Stimulated activated naive CD4-positive, alpha-beta T cell (primary cell): ENCODE measurements around the gene NXT1.
A peak's percentile ranks its signal among the peaks of the same experiment; 100 is the strongest.

Experiments used
- DNase-seq, 6 experiments: peaks; one replicate each; lab custom pipeline; 2025; lab: John Stamatoyannopoulos, UW

The NXT1 gene

DNA sequence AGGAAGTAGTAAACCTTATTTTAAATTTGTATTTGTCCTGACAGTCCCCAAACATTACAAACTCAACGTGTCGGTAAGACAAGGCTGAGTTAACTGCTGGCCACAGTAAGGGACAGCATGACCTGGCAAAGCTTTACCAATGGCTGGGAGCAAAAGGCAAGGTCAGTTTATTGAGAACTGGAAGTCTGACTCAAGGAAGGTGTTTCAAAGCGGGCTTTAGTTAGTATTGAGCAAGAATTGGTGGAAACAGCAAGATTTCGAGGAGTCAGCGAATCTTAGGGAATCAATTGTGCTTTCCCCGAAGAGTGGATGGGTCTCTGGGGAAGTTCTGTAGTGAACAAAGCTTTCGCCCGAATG lies 10.5 kb downstream of the NXT1 start:
- peak in 1 of 6 experiments; percentile 23 for DNase-seq

DNA sequence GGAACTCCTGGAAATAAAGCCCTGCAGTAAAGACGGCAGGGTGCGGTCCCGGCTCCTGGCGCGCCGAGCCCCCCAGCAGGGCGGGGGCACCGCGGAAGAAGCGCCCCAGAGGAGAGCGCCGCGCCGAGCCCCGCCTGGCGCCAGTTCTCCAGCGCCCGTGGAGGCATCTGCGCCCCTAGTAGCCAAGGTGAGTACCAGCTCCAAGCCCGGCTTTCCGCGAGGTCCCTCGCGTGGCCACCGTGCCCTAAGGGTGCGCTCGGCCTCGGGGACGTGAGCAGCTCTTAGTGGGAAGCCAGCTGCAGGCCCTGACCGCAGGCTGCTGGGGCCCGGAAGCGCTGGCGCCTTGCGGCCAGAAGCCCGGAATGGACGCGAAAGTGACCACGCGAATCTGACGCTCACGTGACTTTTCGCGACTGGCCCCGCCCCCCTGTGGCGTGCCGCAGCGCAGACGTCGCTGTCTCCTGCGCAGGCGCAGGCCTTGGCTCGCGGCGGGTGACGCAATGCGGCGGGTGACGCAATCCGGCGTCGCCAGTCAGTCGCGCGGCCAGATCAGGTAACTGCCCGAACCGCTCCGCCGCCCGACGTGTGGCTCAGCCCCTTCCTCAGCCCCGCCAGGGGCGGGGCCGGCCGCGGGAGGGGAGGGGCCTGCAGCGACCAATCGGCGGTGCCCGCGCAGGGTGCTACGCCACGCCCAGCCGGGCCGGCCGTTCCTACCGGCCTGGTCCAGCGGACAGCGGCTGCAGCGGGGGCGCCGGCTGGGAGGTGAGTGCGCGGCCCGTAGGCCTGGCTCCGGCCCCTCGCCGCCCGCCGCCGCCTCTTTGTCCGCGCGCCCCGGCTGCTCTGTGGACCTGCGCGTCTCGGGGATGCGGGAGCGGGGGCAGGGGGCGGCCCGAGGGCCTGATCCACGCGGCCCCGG lies 11.1 kb downstream of the NXT1 start, which contains the start of gene GZF1:
GZF1 (plus strand) TSS at position 707 of the 916 bp plus-strand sequence. CDS start 2,202 bp downstream, outside the sequence.
- DNase-seq: peak; percentile 96 to 98 (median 96)

DNA sequence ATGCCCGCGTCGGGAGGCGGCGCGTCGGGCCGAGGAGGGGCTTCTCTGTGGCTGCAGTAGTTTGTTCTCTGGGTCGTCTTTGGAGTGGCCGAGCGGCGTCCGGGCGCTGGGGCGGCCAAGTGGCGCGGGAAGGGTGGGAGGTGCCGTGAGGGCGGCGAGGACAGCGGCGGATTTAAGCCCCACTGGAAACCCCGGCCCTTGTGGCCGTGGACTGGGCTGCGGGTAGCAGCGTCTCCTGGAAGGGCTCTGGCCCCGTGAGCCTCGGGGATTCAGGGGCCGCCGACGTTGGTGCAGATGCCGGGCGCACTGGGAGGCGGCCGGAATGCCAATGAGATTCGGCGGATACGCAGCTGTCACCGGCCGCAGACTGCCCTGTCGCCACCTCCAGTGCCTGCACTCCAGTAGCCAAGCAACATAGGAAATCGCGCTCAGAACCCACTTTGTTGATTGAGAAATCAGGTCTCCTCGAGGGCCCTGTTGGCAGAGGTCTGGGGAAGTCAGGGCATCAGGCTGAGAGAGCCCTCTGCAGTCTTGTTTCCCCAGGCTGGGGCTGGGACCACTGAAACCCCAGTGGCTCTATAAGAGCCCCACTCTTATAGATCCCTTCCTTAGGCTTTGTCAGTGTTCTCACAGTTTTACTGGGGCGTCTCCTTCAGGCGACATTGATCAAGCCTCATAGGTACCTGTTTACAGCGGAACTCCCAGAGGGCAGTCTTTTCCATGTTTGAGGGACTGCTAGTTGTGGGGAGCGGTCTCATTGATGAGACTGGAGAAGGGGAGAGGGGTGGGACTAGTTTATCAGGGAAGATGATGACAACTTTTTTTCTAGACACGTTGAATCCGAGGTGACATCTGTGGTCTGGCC lies 12.0 kb downstream of the NXT1 start:
- DNase-seq: peak in 3 of 6 experiments; percentile 20 to 54 (median 46)

- no peak for DNase-seq
Measured at GRCh38 chr20:23363257-23363649, 12.7 kb downstream of the NXT1 start.

DNA sequence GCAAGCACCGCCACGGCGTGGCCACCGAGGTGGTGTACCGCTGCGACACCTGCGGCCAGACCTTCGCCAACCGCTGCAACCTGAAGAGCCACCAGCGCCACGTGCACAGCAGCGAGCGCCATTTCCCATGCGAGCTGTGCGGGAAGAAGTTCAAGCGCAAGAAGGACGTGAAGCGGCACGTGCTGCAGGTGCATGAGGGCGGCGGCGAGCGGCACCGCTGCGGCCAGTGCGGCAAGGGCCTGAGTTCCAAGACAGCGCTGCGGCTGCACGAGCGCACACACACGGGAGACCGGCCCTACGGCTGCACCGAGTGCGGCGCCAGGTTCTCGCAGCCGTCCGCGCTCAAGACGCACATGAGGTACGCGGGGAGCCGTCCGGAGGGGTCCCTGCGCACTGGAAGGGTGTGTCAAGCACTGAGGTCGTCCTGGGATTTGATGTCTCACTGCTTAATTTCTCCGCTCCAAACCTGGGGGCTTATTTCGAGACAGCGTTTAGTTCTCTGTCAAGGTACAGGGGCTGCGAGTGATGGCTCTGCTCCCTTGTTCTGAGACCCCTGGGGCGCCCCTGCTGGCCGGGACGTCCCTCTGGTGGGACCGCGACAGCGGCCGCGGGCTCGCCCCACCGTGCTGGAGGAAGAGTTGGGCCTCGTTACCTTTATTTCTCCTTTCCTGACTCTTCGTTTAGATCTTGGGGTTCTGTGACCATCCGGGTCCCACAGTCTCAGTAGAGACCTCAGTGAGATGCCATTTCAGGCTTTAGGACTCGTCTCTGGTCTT lies 15.0 kb downstream of the NXT1 start:
- DNase-seq: no peak

DNA sequence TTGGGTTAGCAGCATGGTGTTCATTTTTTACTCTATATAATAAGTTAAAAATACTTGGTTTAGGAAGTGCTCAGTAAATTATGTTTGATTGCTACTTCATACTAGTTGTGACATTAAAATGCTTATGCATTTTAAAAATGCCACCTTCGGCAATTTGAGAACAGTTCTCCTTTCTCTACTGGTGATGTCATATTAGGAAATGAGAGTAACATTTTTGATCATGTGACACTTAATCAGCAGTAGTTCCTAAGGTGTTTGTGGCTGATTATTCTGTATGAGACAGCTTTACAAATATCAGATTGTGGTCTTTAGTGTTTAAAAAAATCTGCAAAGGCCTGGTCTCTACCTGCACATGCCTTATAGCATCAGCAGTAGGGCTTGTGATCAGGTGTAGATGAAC lies 15.8 kb downstream of the NXT1 start:
- no peak for DNase-seq

DNA sequence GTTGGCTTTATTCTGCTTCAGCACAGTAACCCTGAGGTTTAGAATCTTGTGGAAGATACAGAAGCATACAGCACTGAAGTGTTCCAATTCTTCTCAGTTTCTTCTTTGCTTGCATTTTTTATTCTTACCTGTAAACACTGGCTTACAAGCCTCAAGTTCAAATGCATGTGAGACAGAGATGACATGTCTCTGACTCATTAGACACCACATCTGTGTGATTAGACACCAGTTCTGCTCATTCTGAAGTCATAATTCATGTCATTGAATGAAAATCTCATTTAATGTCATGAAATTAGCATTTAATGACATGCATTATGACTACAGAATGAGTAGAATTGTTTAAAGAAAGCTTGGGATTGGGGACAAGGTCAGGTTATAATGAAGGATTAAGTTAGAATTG lies 17.2 kb downstream of the NXT1 start:
- no peak for DNase-seq

- no peak for DNase-seq
Measured at GRCh38 chr20:23368316-23369071, 17.9 kb downstream of the NXT1 start.

DNA sequence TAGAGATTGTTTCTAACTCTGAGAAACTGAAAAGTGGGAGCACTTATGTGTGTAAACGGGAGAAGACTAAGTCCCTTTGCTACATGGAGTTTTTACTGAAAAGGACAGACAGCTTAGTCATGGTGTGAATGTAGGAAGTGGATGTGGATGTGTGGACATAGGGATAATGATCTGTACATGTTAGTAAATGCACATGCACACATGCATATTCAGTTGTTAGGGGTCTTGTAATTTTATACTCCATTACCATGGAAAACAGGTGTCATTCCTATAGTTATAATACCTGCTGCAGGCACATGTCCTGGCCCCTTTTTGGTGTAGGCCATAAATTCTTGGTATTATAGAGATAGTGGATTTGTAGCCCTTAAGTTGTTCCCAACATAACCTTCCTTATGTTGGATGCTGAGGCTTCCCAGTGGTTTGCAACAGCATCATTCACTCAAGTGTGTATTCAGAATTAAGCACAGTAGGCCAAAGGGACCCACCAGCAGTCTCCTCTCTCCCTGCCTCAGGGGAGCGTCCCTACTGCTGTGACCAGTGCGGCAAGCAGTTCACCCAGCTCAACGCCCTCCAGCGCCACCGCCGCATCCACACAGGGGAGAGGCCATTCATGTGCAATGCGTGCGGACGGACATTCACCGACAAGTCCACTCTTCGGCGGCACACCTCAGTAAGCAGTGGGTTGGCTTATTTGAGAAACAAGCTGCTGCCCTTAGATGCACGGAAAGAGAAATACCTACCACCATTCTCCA lies 18.7 kb downstream of the NXT1 start:
- DNase-seq: no peak

DNA sequence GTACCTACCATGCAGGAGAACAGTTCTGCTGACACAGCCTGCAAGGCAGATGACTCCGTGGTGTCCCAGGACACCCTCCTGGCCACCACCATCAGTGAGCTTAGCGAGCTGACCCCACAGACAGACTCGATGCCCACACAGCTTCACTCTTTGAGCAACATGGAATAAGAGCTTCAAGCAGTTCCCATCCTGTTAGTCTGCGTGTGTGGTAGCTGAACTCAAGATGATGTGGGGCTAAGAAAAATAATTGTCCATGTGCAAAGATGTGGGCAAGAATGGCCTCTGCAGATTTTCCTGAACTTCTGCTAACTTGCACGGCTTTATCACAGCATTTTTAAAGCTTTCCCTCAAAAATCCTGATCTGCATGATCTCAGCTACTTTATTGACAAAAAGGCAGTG lies 19.7 kb downstream of the NXT1 start:
- DNase-seq: no peak

DNA sequence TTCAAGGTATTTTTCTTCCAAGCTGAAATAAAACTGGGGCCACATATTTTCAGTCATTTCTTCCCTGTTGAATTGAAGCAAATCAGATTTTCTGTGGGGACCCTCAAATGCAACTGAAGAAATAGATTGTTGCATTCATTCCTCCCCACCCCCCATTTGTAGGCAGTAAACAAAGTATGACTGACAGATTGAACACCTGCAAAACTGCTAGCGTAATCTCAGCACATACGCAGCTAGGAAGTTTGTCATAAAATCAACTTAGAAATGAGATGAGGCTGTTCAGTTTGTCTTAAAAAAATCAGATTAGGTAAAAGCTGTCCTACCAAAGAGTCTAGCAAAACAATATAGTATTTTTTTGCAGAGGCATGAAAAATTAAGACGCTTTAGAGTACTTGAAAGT lies 20.3 kb downstream of the NXT1 start:
- DNase-seq: no peak

DNA sequence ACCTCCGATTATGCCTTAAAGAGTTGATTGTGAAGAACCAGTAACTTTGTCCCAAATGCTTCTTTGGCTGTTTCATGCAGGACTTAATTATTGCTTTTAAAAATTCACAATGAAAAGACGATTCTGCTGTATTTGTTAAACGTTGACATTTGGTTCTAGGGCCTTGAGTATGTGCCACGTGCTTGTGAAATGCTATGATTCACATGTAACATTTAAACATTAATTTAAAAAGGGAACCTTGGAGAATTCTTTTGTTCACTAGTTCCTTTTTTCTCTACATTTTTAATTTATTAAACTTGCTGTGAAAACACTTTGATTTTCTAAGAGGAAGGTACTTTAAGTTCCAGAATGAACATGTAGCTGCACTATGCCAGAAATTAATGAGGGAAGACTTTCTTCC lies 20.9 kb downstream of the NXT1 start:
- no peak for DNase-seq

GRCh38 chr20:23374441-23374840 lies 23.9 kb downstream of the NXT1 start:
- no peak for DNase-seq

DNA sequence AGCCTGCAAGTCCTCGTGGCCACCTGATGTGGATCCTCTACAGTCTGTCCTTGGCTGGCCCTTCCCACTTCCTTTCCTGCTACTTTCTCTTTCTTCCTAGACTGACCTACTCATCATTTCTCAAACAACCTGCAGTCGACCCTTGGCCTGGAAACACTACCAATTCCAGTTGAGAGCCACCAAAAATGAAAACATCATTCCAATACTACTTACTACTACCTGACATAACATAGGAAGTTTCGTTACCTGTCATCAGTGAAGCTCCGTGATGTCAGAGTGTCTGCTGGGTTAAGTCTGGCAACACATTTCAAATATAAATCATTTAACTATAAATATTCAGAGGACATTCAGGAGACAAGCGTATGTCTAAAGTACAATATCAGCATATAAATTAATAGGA lies 25.2 kb downstream of the NXT1 start:
- no peak for DNase-seq

GRCh38 chr20:23379772-23380171 lies 29.2 kb downstream of the NXT1 start:
- no peak for DNase-seq

DNA sequence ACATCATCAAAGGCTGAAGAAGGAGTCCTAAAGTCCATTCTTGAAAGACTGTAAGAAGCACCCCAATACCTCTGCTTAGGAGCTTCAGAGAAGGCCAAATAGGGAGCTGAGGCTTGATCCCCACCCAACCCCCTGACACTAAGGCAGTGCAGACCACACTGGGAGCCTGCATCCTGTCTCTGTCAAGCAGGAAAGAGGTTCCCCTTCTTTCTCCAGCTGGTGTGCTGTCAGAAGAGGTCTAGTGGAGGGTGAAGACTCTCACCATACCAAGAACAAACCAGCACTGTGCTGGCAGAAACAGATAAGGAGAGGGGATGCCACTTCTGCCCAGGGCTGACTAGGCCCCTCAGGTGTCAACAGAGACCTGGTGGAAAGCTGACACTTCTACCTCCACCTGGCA lies 31.3 kb downstream of the NXT1 start:
- no peak for DNase-seq

DNA sequence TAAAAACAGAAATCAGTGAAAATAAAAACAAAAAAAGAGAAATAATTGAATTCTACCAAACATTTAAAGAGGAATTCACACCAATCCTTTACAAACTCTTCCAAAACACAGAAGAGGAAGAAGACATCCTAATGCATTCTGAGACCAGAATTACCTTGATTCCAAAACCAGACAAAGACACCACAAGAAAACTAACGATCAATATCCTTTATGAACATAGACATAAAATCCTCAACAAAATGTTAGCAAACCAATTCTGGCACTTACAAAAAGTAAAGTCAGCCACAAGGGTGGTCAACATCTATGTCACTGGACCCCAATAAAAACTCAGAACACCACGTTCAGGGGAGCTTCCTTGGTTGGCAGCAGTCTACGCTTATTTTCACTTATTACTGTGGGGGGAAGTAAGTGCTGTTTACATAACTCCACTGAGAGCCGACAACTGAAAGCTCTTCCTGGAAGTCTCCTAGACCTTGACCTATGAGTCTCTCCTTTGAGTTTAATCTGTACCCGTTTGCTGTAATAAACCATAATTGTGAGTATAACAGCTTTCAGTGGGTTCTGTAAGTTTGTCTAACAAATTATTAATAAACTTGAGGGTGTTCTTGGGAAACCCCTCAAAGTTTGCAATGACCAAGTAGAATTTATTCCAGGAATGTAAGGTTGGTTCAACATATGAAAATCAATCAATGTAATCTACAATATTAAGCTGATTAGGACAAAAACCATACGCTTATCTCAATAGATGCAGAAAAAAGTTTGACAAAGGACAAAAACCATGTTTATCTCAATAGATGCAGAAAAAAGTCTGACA lies 35.9 kb downstream of the NXT1 start:
- DNase-seq: no peak

- DNase-seq: no peak
Measured at GRCh38 chr20:23387118-23387443, 36.5 kb downstream of the NXT1 start.

- no peak for DNase-seq
Measured at GRCh38 chr20:23390091-23390774, 39.6 kb downstream of the NXT1 start.
